WTC11 (cell line): ENCODE results near the gene PARM1.

Source experiments
- AFF4 ChIP-seq: sonication (generic); formaldehyde crosslinking; IDR thresholded peaks from 2 replicates; pipeline ENCODE4 v1.8.1; 2023; ENCODE audit warnings: mild to moderate bottlenecking, missing genetic modification reagents, borderline replicate concordance
- CBFB ChIP-seq: sonication (generic); formaldehyde crosslinking; IDR thresholded peaks from 2 replicates; pipeline ENCODE4 v1.8.1; 2022; ENCODE audit warnings: mild to moderate bottlenecking, low read depth, missing genetic modification reagents
- CREB1 ChIP-seq: sonication (generic); formaldehyde crosslinking; IDR thresholded peaks from 2 replicates; pipeline ENCODE4 v1.8.0; 2023; ENCODE audit warnings: mild to moderate bottlenecking, missing genetic modification reagents
- CTCF ChIP-seq: fragments of 200-600 bp; IDR thresholded peaks from 2 replicates; pipeline ENCODE4 v1.8.0; 2022; ENCODE audit warnings: antibody characterized with exemption
- NFYB ChIP-seq: sonication (generic); formaldehyde crosslinking; conservative IDR thresholded peaks from 2 replicates; pipeline ENCODE4 v1.8.0; 2022; ENCODE audit warnings: low read depth, missing genetic modification reagents
- TEAD4 ChIP-seq: sonication (generic); formaldehyde crosslinking; IDR thresholded peaks from 2 replicates; pipeline ENCODE4 v1.8.0; 2022; ENCODE audit warnings: mild to moderate bottlenecking, missing genetic modification reagents
- ZNF281 ChIP-seq: sonication (generic); formaldehyde crosslinking; IDR thresholded peaks from 2 replicates; pipeline ENCODE4 v1.8.0; 2023; ENCODE audit warnings: mild to moderate bottlenecking, missing genetic modification reagents

- no peak for TF ChIP-seq ZNF281 (CRISPR knock-in tag)
- TF ChIP-seq CTCF, result no peak
- TF ChIP-seq TEAD4 (CRISPR knock-in tag), result no peak
- TF ChIP-seq NFYB (CRISPR knock-in tag), result no peak
- no peak for TF ChIP-seq CREB1
- TF ChIP-seq CBFB (CRISPR knock-in tag), result no peak
- no peak for TF ChIP-seq AFF4
Observed at GRCh38 chr4:75042601-75043208, 109.8 kb downstream of the PARM1 start.
